ENCODE data around the gene ZNF598.
"Not testable (repeated sequence)": the region's sequence is repeated elsewhere in the genome, so short reads cannot be mapped to it uniquely, and the experiment has no call there.

ZNF598 gene

GRCh38 chr16:1961651-1962067 lies 48.0 kb downstream of the ZNF598 start:
- TF ChIP-seq CTCF (IDR thresholded peaks at IDR 0.05): no peak
- Histone ChIP-seq H3K4me3 (no peak overlapping the region), H3K27ac (no peak overlapping the region)
- DNase-seq (ENCODE audit: low spot score): no peak

GRCh38 chr16:1960665-1961630 lies 48.7 kb downstream of the ZNF598 start:
- Histone ChIP-seq H3K27ac (peak overlapping the region in 1 of 2 donors; percentile 18), H3K4me3 (peak overlapping the region; percentile 93)
- no peak for DNase-seq (ENCODE audit: low spot score)
- no peak for TF ChIP-seq CTCF (IDR thresholded peaks at IDR 0.05)

GRCh38 chr16:1959269-1960039 lies 50.2 kb downstream of the ZNF598 start, which contains the start of gene NDUFB10:
Gene NDUFB10, plus strand, starts transcription at chr16:1959538. Its CDS starts 87 bp downstream, at chr16:1959625.
- Histone ChIP-seq H3K27ac (peak within 1 kb of the TSS; percentile 85 to 90), H3K4me3 (peak within 1 kb of the TSS; percentile 93)
- DNase-seq (ENCODE audit: low spot score): peak; percentile 91
- TF ChIP-seq CTCF (IDR thresholded peaks at IDR 0.05): peak; percentile 29

GRCh38 chr16:1958715-1959268 lies 50.8 kb downstream of the ZNF598 start:
- TF ChIP-seq CTCF (IDR thresholded peaks at IDR 0.05): no peak
- Histone ChIP-seq H3K27ac (peak overlapping the region in 1 of 2 donors; percentile 90), H3K4me3 (peak overlapping the region; percentile 93)
- DNase-seq (ENCODE audit: low spot score): no peak

GRCh38 chr16:1958143-1958491 lies 51.5 kb downstream of the ZNF598 start:
- H3K27ac ChIP-seq; DNase-seq (ENCODE audit: low spot score); H3K4me3 ChIP-seq: not testable (repeated sequence)

- not testable (repeated sequence) for H3K27ac ChIP-seq; DNase-seq (ENCODE audit: low spot score); H3K4me3 ChIP-seq
Observed at GRCh38 chr16:1957434-1958142, 52.0 kb downstream of the ZNF598 start.

- H3K27ac ChIP-seq: no peak overlapping the region
- TF ChIP-seq CTCF (IDR thresholded peaks at IDR 0.05): no peak
- no peak for DNase-seq (ENCODE audit: low spot score)
- H3K4me3 ChIP-seq: no peak overlapping the region
Observed at GRCh38 chr16:1953734-1954133, 55.9 kb downstream of the ZNF598 start.
